ENCODE data around the gene B4GALT4.

- TF ChIP-seq, protein P1, sequence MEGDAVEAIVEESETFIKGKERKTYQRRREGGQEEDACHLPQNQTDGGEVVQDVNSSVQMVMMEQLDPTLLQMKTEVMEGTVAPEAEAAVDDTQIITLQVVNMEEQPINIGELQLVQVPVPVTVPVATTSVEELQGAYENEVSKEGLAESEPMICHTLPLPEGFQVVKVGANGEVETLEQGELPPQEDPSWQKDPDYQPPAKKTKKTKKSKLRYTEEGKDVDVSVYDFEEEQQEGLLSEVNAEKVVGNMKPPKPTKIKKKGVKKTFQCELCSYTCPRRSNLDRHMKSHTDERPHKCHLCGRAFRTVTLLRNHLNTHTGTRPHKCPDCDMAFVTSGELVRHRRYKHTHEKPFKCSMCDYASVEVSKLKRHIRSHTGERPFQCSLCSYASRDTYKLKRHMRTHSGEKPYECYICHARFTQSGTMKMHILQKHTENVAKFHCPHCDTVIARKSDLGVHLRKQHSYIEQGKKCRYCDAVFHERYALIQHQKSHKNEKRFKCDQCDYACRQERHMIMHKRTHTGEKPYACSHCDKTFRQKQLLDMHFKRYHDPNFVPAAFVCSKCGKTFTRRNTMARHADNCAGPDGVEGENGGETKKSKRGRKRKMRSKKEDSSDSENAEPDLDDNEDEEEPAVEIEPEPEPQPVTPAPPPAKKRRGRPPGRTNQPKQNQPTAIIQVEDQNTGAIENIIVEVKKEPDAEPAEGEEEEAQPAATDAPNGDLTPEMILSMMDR (IDR thresholded peaks at IDR 0.05; ENCODE audit: low read length): no peak
- no peak for TF ChIP-seq EZH2 (optimal IDR thresholded peaks at IDR 0.05; ENCODE audit: low read depth, low read length)
Observed at GRCh38 chr3:119238363-119238762, 2.3 kb downstream of the B4GALT4 start.
